Common myeloid progenitor, CD34-positive (primary cell): ENCODE measurements around the gene IGFBP7.

Experiments used
- CTCF ChIA-PET: fragments of 350-600 bp; sonication (Branson Sonifier 250); formaldehyde crosslinking; loops from one replicate; lab custom pipeline; 2021; ENCODE audit warnings: antibody characterized with exemption; lab: Charles Lee
- POLR2A ChIA-PET: fragments of 350-600 bp; sonication (Branson Sonifier 250); formaldehyde crosslinking; loops from one replicate; lab custom pipeline; 2021; ENCODE audit warnings: antibody characterized with exemption; lab: Charles Lee
- DNase-seq, 3 donors: peaks; one replicate each; pipeline versions ENCODE4 v3.0.0 to v3.0.0-alpha.2; 2013
- H3K27ac ChIP-seq, 2 experiments: 1 replicate in 1 of 2; 2 replicates in 1 of 2; pipeline ENCODE4 v1.7.0; 2013; ENCODE audit warnings: inconsistent platforms in 2 of 2, low read length in 2 of 2, mild to moderate bottlenecking in 2 of 2, low read depth in 1 of 2, moderate library complexity in 1 of 2; ENCODE audit not compliant: severe bottlenecking in 2 of 2, insufficient read depth in 1 of 2, poor library complexity in 1 of 2
- H3K27me3 ChIP-seq, 5 experiments: replicated peaks in 2 of 5; 1 replicate in 3 of 5; 2 replicates in 2 of 5; pipeline versions ENCODE4 v1.6.1 to v1.7.0; 2013; ENCODE audit warnings: low read length in 4 of 5, mild to moderate bottlenecking in 2 of 5, moderate library complexity in 2 of 5, inconsistent platforms in 1 of 5; ENCODE audit not compliant: insufficient read depth in 5 of 5, control insufficient read depth in 4 of 5
- H3K36me3 ChIP-seq, 4 experiments: 1 replicate in 2 of 4; 2 replicates in 2 of 4; pipeline versions ENCODE4 v1.6.1 to v1.7.0; 2013; ENCODE audit warnings: low read length in 3 of 4, control low read depth in 1 of 4, mild to moderate bottlenecking in 1 of 4; ENCODE audit not compliant: control insufficient read depth in 4 of 4, insufficient read depth in 4 of 4
- H3K4me1 ChIP-seq, 4 experiments: 1 replicate in 3 of 4; 2 replicates in 1 of 4; pipeline versions ENCODE4 v1.6.1 to v1.7.1; 2013; ENCODE audit warnings: low read length in 3 of 4, mild to moderate bottlenecking in 3 of 4, control low read depth in 1 of 4, inconsistent platforms in 1 of 4, moderate library complexity in 1 of 4; ENCODE audit not compliant: control insufficient read depth in 4 of 4, insufficient read depth in 4 of 4; ENCODE audit errors: control extremely low read depth in 1 of 4
- H3K4me3 ChIP-seq, 7 experiments: 1 replicate in 4 of 7; 2 replicates in 3 of 7; pipeline versions ENCODE4 v1.5.1 to v1.7.0; 2013; ENCODE audit warnings: mild to moderate bottlenecking in 7 of 7, low read length in 6 of 7, moderate library complexity in 6 of 7, inconsistent platforms in 2 of 7, low read depth in 2 of 7, control low read depth in 1 of 7; ENCODE audit not compliant: insufficient read depth in 4 of 7, control insufficient read depth in 1 of 7; ENCODE audit errors: extremely low read depth in 1 of 7
- H3K9me3 ChIP-seq, 5 experiments: 1 replicate in 4 of 5; 2 replicates in 1 of 5; pipeline versions ENCODE4 v1.6.1 to v1.7.1; 2013; ENCODE audit warnings: low read length in 4 of 5, mild to moderate bottlenecking in 2 of 5, inconsistent platforms in 1 of 5, low read depth in 1 of 5, moderate library complexity in 1 of 5; ENCODE audit not compliant: control insufficient read depth in 4 of 5, insufficient read depth in 2 of 5; ENCODE audit errors: control extremely low read depth in 1 of 5
- WGBS: methylation state at CpG from one replicate; pipeline ENCODE4 v1.1.5; 2013; ENCODE audit not compliant: insufficient coverage; 5-methylcytosine and 5-hydroxymethylcytosine counted together

The IGFBP7 gene

GRCh38 chr4:57093845-57094831 is 16.0 kb downstream of the IGFBP7 start:
- no peak overlapping the region for H3K27ac ChIP-seq
- DNase-seq: no peak
- 90% methylated on average over 4 of the region's 6 CpGs for WGBS
- ChIA-PET POLR2A (no interaction called here), CTCF (interaction anchor here (0.6 to 1.7 kb wide), 10 partner anchors 8 to 69 kb away, joined by 3 to 5 read pairs (median 3); no protein-coding TSS in a partner anchor)
- H3K4me3 ChIP-seq: no peak overlapping the region
- H3K27me3 ChIP-seq: no peaks in the 10 kb centered on the region
- no peaks in the 10 kb centered on the region for H3K9me3 ChIP-seq
- peaks cover 0 to 16% (median 5%) of the 10 kb centered on the region in 4 experiments for H3K4me1 ChIP-seq
- peaks cover 0 to 19% (median 7%) of the 10 kb centered on the region in 4 experiments for H3K36me3 ChIP-seq

- 50% methylated on average over 1 of the region's 3 CpGs for WGBS
- CTCF ChIA-PET: interaction anchor here (1.5 kb wide), 1 partner anchor 72 kb away, joined by 4 read pairs; no protein-coding TSS in a partner anchor
Measured at GRCh38 chr4:57091657-57092162, 18.5 kb downstream of the IGFBP7 start.

GRCh38 chr4:57090079-57090478 is 20.1 kb downstream of the IGFBP7 start:
- DNase-seq: no peak
- Histone ChIP-seq H3K4me1 (peaks cover 0 to 16% (median 5%) of the 10 kb centered on the region in 4 experiments), H3K9me3 (no peaks in the 10 kb centered on the region), H3K27me3 (no peaks in the 10 kb centered on the region), H3K4me3 (no peak overlapping the region), H3K27ac (no peak overlapping the region), H3K36me3 (peaks cover 0 to 12% (median 9%) of the 10 kb centered on the region in 4 experiments)
- ChIA-PET POLR2A (interaction anchor here (1.1 kb wide), 1 partner anchor 9 kb away, joined by 3 read pairs; no protein-coding TSS in a partner anchor), CTCF (interaction anchor here (1.5 kb wide), 1 partner anchor 21 kb away, joined by 3 read pairs; the partner anchor contains the start of gene IGFBP7)
- WGBS: 71% methylated on average over 2 of the region's 3 CpGs

More at GRCh38 chr4:57091657-57092162, 18.5 kb downstream of the IGFBP7 start:
- Histone ChIP-seq H3K27ac (no peak overlapping the region), H3K9me3 (no peaks in the 10 kb centered on the region), H3K27me3 (no peaks in the 10 kb centered on the region), H3K4me1 (peaks cover 0 to 16% (median 5%) of the 10 kb centered on the region in 4 experiments), H3K4me3 (no peak overlapping the region), H3K36me3 (peaks cover 0 to 18% (median 7%) of the 10 kb centered on the region in 4 experiments)
- no peak for DNase-seq
- POLR2A ChIA-PET: no interaction called here

- ChIA-PET POLR2A (no interaction called here), CTCF (interaction anchor here (0.9 to 1.5 kb wide), 3 partner anchors 9 to 73 kb away, joined by 3 read pairs; partner anchors contain the start of gene IGFBP7)
- Histone ChIP-seq H3K4me3 (no peak overlapping the region), H3K36me3 (peaks cover 0 to 12% (median 9%) of the 10 kb centered on the region in 4 experiments), H3K27ac (no peak overlapping the region), H3K9me3 (no peaks in the 10 kb centered on the region), H3K4me1 (peaks cover 0 to 16% (median 5%) of the 10 kb centered on the region in 4 experiments), H3K27me3 (no peaks in the 10 kb centered on the region)
- DNase-seq: no peak
- 100% methylated on average over 1 of the region's 2 CpGs for WGBS
Measured at GRCh38 chr4:57089549-57089948, 20.6 kb downstream of the IGFBP7 start.

GRCh38 chr4:57086031-57086723 is 24.0 kb downstream of the IGFBP7 start:
- no peaks in the 10 kb centered on the region for H3K27me3 ChIP-seq
- H3K36me3 ChIP-seq: peaks cover 3 to 12% (median 8%) of the 10 kb centered on the region in 4 experiments
- WGBS: no CpG with 5 or more reads among the region's 4 CpGs
- H3K9me3 ChIP-seq: no peaks in the 10 kb centered on the region
- ChIA-PET CTCF (no interaction called here), POLR2A (interaction anchor here (0.7 kb wide), 1 partner anchor 15 kb away, joined by 3 read pairs; no protein-coding TSS in a partner anchor)
- peaks cover under 1 to 21% (median 6%) of the 10 kb centered on the region in 4 experiments for H3K4me1 ChIP-seq
- H3K27ac ChIP-seq: no peak overlapping the region
- no peak for DNase-seq
- no peak overlapping the region for H3K4me3 ChIP-seq

GRCh38 chr4:57085278-57085677 is 24.9 kb downstream of the IGFBP7 start:
- peaks cover 4 to 22% (median 12%) of the 10 kb centered on the region in 4 experiments for H3K4me1 ChIP-seq
- H3K27ac ChIP-seq: no peak overlapping the region
- peak in 1 of 3 donors; percentile 22 for DNase-seq
- H3K4me3 ChIP-seq: no peak overlapping the region
- POLR2A ChIA-PET: no interaction called here
- no peaks in the 10 kb centered on the region for H3K9me3 ChIP-seq
- WGBS: 100% methylated on average over 1 of the region's 4 CpGs
- H3K27me3 ChIP-seq: no peaks in the 10 kb centered on the region
- peaks cover 3 to 12% (median 9%) of the 10 kb centered on the region in 4 experiments for H3K36me3 ChIP-seq
- CTCF ChIA-PET: no interaction called here
